Measurements from ENCODE around the gene PTPRM. TPM values are rescaled to one million over a fixed set of nuclear protein-coding genes. Genes with fewer than 3 reads are reported as not detected.

PTPRM gene
- total and polyA plus RNA-seq, 2 donors (not counting 3 experiments of a cell fraction or from before 2014, with no cell fraction given): 37.4 to 43.7 TPM

DNA sequence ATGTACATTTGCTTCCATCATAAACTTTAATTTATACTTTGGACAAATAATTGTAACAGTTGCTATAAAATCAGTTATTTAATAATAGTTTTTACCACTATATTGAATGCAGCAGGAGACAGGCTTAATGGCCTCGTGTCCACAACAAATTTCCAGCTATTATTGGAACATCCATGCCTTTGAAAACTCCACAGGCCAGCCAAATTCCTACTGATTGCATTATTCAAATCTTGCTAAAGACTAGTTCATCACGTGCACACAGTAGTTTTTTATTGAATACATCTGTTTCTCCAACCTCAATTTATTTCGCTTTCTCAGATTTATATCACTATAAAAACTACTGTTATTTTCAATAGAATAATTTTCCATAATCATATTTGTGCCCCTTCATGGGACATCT is 18.4 kb upstream of the PTPRM start:
- Histone ChIP-seq H3K27me3 (ENCODE audit: control insufficient read depth in 2 of 2, insufficient read depth in 2 of 2, low read length in 2 of 2) (no peaks in the 10 kb centered on the region), H4K20me1 (replicated peaks; ENCODE audit: control insufficient read depth, extremely low read depth, insufficient read depth, low read length) (no peaks in the 10 kb centered on the region), H2AFZ (ENCODE audit: low read depth, low read length) (no peak overlapping the region), H3K9me3 (replicated peaks; ENCODE audit: control insufficient read depth, insufficient read depth, low read length) (no peaks in the 10 kb centered on the region), H3K4me1 (ENCODE audit: control insufficient read depth, extremely low read depth, insufficient read depth, low read length) (no peaks in the 10 kb centered on the region), H3K9me1 (replicated peaks; ENCODE audit: control insufficient read depth, extremely low read depth, insufficient read depth, low read length) (no peaks in the 10 kb centered on the region), H3K27ac (ENCODE audit: insufficient read depth, low read depth, low read length) (no peak overlapping the region), H3K36me3 (ENCODE audit: control insufficient read depth in 2 of 2, extremely low read depth in 1 of 2, insufficient read depth in 2 of 2, low read length in 2 of 2) (no peaks in the 10 kb centered on the region), H3K4me2 (ENCODE audit: insufficient read depth, low read length) (no peak overlapping the region), H3K79me2 (ENCODE audit: control insufficient read depth, insufficient read depth, low read length) (no peaks in the 10 kb centered on the region), H3K9ac (replicated peaks; ENCODE audit: extremely low read depth, insufficient read depth, low read length) (no peak overlapping the region), H3K4me3 (replicated peaks in 1 of 3; ENCODE audit: insufficient read depth in 1 of 3, low read depth in 1 of 3, low read length in 3 of 3) (no peak overlapping the region)
- dilution Hi-C loops (cut with MboI; ENCODE audit: extremely low pct_ligation_motif_present, low sequenced_read_pairs): no loop called here
- POLR2A ChIA-PET: no interaction called here
- no peak for DNase-seq (ENCODE audit: low read depth, low spot score)
- CTCF ChIA-PET: no interaction called here
- FAIRE-seq: no peak
- intact Hi-C loops (cut with micrococcal nuclease): no loop called here
- BruUV-seq (replicated peaks): no TSS peak
- TF ChIP-seq GATA2 (IDR thresholded peaks at IDR 0.05; ENCODE audit: insufficient read depth, insufficient read length, low read depth, low read length): no peak
- TF ChIP-seq, protein P1, sequence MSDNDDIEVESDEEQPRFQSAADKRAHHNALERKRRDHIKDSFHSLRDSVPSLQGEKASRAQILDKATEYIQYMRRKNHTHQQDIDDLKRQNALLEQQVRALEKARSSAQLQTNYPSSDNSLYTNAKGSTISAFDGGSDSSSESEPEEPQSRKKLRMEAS (IDR thresholded peaks at IDR 0.05; ENCODE audit: insufficient read depth, insufficient read length): no peak

DNA sequence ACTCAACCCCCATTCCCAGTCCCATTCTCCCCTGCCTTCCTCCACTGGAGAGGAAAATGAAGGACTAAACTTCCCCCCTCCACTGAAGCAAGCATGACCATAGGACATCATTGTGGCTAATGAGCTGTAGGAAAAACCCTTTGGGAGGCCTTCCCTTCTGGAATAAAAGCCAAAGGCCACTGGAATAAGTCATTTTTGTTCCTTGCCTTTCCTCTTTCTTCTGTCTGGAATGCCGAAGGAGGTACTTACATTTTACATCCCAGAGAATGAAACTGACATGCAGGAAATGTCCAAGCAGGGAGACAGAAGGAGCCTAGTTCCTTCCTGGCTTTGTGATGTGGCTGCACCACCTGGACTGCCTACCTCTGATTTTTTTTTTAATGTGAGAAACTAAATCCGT is 9.1 kb upstream of the PTPRM start:
- H3K79me2 ChIP-seq (ENCODE audit: control insufficient read depth, insufficient read depth, low read length): no peaks in the 10 kb centered on the region
- H3K9ac ChIP-seq (replicated peaks; ENCODE audit: extremely low read depth, insufficient read depth, low read length): no peak overlapping the region
- BruUV-seq (replicated peaks): no TSS peak
- no peak overlapping the region for H2AFZ ChIP-seq (ENCODE audit: low read depth, low read length)
- H3K9me1 ChIP-seq (replicated peaks; ENCODE audit: control insufficient read depth, extremely low read depth, insufficient read depth, low read length): no peaks in the 10 kb centered on the region
- intact Hi-C loops (cut with micrococcal nuclease) (loop anchor here (2.0 kb wide), 1 partner anchor 187 kb away; no protein-coding TSS in a partner anchor), dilution Hi-C loops (cut with MboI; ENCODE audit: extremely low pct_ligation_motif_present, low sequenced_read_pairs) (no loop called here)
- ChIA-PET CTCF (interaction anchor here (1.3 to 1.5 kb wide), 2 partner anchors 9 to 286 kb away, joined by 8 to 12 read pairs; partner anchors contain the start of gene PTPRM), POLR2A (no interaction called here)
- DNase-seq (ENCODE audit: low read depth, low spot score) (peak; percentile 13), FAIRE-seq (no peak)
- no peaks in the 10 kb centered on the region for H4K20me1 ChIP-seq (replicated peaks; ENCODE audit: control insufficient read depth, extremely low read depth, insufficient read depth, low read length)
- H3K9me3 ChIP-seq (replicated peaks; ENCODE audit: control insufficient read depth, insufficient read depth, low read length): no peaks in the 10 kb centered on the region
- peaks cover 22% of the 10 kb centered on the region for H3K4me1 ChIP-seq (ENCODE audit: control insufficient read depth, extremely low read depth, insufficient read depth, low read length)
- peak overlapping the region; percentile 12 for H3K4me2 ChIP-seq (ENCODE audit: insufficient read depth, low read length)
- no peak overlapping the region for H3K4me3 ChIP-seq (replicated peaks in 1 of 3; ENCODE audit: insufficient read depth in 1 of 3, low read depth in 1 of 3, low read length in 3 of 3)
- H3K36me3 ChIP-seq (ENCODE audit: control insufficient read depth in 2 of 2, extremely low read depth in 1 of 2, insufficient read depth in 2 of 2, low read length in 2 of 2): no peaks in the 10 kb centered on the region
- peak overlapping the region; percentile 53 for H3K27ac ChIP-seq (ENCODE audit: insufficient read depth, low read depth, low read length)
- no peaks in the 10 kb centered on the region for H3K27me3 ChIP-seq (ENCODE audit: control insufficient read depth in 2 of 2, insufficient read depth in 2 of 2, low read length in 2 of 2)
- TF ChIP-seq MYC (IDR thresholded peaks at IDR 0.05; ENCODE audit: low read depth, low read length) (no peak), FOS (IDR thresholded peaks at IDR 0.05; ENCODE audit: borderline replicate concordance, insufficient read depth, low read length) (no peak), POLR2AphosphoS5 (IDR thresholded peaks at IDR 0.05; ENCODE audit: insufficient read depth, low read depth, low read length) (no peak), EZH2 (IDR thresholded peaks at IDR 0.05; ENCODE audit: borderline replicate concordance, low read depth, low read length, severe bottlenecking) (no peak), GATA2 (IDR thresholded peaks at IDR 0.05; ENCODE audit: insufficient read depth, insufficient read length, low read depth, low read length) (no peak), JUN (IDR thresholded peaks at IDR 0.05; ENCODE audit: borderline replicate concordance, insufficient read depth, insufficient read length, low read depth) (no peak)
- TF ChIP-seq, protein P2, sequence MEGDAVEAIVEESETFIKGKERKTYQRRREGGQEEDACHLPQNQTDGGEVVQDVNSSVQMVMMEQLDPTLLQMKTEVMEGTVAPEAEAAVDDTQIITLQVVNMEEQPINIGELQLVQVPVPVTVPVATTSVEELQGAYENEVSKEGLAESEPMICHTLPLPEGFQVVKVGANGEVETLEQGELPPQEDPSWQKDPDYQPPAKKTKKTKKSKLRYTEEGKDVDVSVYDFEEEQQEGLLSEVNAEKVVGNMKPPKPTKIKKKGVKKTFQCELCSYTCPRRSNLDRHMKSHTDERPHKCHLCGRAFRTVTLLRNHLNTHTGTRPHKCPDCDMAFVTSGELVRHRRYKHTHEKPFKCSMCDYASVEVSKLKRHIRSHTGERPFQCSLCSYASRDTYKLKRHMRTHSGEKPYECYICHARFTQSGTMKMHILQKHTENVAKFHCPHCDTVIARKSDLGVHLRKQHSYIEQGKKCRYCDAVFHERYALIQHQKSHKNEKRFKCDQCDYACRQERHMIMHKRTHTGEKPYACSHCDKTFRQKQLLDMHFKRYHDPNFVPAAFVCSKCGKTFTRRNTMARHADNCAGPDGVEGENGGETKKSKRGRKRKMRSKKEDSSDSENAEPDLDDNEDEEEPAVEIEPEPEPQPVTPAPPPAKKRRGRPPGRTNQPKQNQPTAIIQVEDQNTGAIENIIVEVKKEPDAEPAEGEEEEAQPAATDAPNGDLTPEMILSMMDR (IDR thresholded peaks at IDR 0.05; ENCODE audit: extremely low read depth in 1 of 2, insufficient read depth in 1 of 2, low read depth in 1 of 2, low read length in 2 of 2): no peak

Measured in endothelial cell of umbilical vein (primary cell).